SU-DHL-6 (cell line): ENCODE data around the gene GAB2.

Experiments
- H2AFZ ChIP-seq: fragments of 200-600 bp; sonication (generic); 2 replicates; pipeline ENCODE4 v1.6.1; 2014; ENCODE audit warnings: low read depth, mild to moderate bottlenecking, moderate library complexity, mixed read lengths, antibody characterized with exemption, low read length; ENCODE audit not compliant: severe bottlenecking
- H3F3A ChIP-seq: fragments of 200-600 bp; shearing (Covaris generic); 2 replicates; pipeline ENCODE4 v1.6.0; 2016; ENCODE audit warnings: antibody characterized with exemption, mild to moderate bottlenecking; ENCODE audit not compliant: insufficient read depth
- H3K27ac ChIP-seq: fragments of 200-600 bp; sonication (generic); 2 replicates; pipeline ENCODE4 v1.5.1; 2016; ENCODE audit warnings: low read depth, mild to moderate bottlenecking, low read length, moderate library complexity, mixed read lengths
- H3K27me3 ChIP-seq: fragments of 200-600 bp; sonication (generic), shearing (Covaris generic); 2 replicates; pipeline ENCODE4 v1.6.0; 2014; ENCODE audit warnings: mild to moderate bottlenecking, low read length
- H3K36me3 ChIP-seq: fragments of 200-600 bp; sonication (generic); 2 replicates; pipeline ENCODE4 v1.6.1; 2014; ENCODE audit warnings: mild to moderate bottlenecking, low read length, mixed read lengths
- H3K4me2 ChIP-seq: fragments of 300-600, 200-600 bp; shearing (Covaris generic), sonication (generic); 2 replicates; pipeline ENCODE4 v1.6.0; 2014; ENCODE audit warnings: low read length, low read depth, mild to moderate bottlenecking; ENCODE audit not compliant: poor library complexity, severe bottlenecking
- H3K4me3 ChIP-seq: fragments of 200-600 bp; sonication (generic); 2 replicates; pipeline ENCODE4 v1.5.1; 2014; ENCODE audit warnings: antibody characterized with exemption, low read length, mild to moderate bottlenecking, mixed read lengths; ENCODE audit not compliant: insufficient read depth, poor library complexity, severe bottlenecking
- H3K79me2 ChIP-seq: fragments of 200-600 bp; sonication (generic); 2 replicates; pipeline ENCODE4 v1.6.1; 2014; ENCODE audit warnings: mild to moderate bottlenecking, low read length, moderate library complexity; ENCODE audit not compliant: insufficient read depth
- H3K9ac ChIP-seq: fragments of 200-600 bp; sonication (generic); 2 replicates; pipeline ENCODE4 v1.7.0; 2014; ENCODE audit warnings: mild to moderate bottlenecking, low read length
- H3K9me2 ChIP-seq: fragments of 200-600 bp; sonication (generic); replicated peaks from 2 replicates; pipeline ENCODE4 v1.6.1; 2014; ENCODE audit warnings: low read length; ENCODE audit not compliant: insufficient read depth
- H3K9me3 ChIP-seq: fragments of 200-600 bp; sonication (generic); 2 replicates; pipeline ENCODE4 v1.6.1; 2014; ENCODE audit warnings: low read length, mixed read lengths; ENCODE audit not compliant: insufficient read depth
- H4K20me1 ChIP-seq: fragments of 200-600 bp; sonication (generic); 2 replicates; pipeline ENCODE4 v1.6.1; 2014; ENCODE audit warnings: low read depth, mild to moderate bottlenecking, antibody characterized with exemption, low read length, moderate library complexity, mixed read lengths
- CTCF ChIP-seq: fragments of 200-600 bp; sonication (generic); IDR thresholded peaks from one replicate; pipeline ENCODE4 v1.5.1; 2017; ENCODE audit warnings: antibody characterized with exemption, mild to moderate bottlenecking, low read length, moderate library complexity; ENCODE audit not compliant: insufficient read depth, poor library complexity, severe bottlenecking
- EZH2phosphoT487 ChIP-seq: fragments of 200-600 bp; sonication (generic), shearing (Covaris generic); conservative IDR thresholded peaks from 2 replicates; pipeline ENCODE4 v1.6.1; 2018; ENCODE audit warnings: mild to moderate bottlenecking, antibody characterized with exemption, low read length, moderate library complexity, mixed read lengths

GAB2 gene

DNA sequence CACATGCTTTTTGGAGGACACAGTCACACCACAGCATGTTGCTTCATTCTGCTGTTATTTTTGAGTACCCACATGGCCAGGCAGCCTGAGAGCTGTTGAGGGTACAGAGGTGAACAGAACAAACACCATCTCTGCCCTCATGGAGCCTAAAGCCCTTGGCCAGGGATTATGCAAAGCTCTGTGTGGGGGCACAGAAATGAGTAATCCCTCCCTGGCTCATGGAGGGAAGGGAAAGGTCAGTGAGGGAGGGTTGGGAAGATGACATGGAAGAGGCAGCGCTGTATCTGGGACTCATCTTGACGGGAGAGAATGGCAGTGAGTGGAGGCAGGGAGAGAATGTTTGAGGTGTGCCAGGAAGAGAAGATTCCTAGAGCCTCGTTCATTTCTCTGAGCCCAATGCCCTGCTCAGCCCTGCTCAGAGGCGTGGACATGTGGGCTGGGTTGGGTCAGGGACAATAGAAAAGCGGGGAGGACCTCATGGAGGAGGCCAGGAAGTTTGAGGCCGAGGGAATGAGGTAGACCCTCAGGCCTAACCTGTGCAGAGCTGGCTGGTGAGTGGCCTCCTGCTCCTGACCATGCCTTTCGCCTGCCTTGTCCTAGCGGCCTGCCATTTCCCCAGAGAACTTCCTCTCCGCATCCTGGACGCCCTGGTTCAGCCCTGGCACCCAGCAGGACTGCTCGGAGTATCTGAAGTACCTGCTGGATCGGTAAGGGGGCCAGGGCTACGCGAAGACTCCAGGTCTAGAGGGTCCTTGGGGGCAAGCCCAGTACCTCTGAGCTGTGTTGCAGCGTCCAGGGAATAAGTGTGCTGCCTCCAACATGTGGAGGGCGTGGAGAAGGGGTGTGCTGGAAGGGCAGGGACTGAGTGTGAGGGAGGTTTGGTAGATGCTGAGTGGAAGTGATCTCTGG lies 209.1 kb downstream of the GAB2 start:
- Histone ChIP-seq H2AFZ (no peak overlapping the region), H3K36me3 (no peaks in the 10 kb centered on the region), H3K9ac (no peak overlapping the region), H3K27ac (no peak overlapping the region), H3K27me3 (no peaks in the 10 kb centered on the region), H3K9me3 (no peaks in the 10 kb centered on the region), H3K4me3 (no peak overlapping the region), H3K9me2 (no peaks in the 10 kb centered on the region), H3K79me2 (no peaks in the 10 kb centered on the region), H3K4me2 (no peak overlapping the region), H4K20me1 (no peaks in the 10 kb centered on the region), H3F3A (no peaks in the 10 kb centered on the region)
- TF ChIP-seq CTCF: no peak
- no peak for TF ChIP-seq EZH2phosphoT487

DNA sequence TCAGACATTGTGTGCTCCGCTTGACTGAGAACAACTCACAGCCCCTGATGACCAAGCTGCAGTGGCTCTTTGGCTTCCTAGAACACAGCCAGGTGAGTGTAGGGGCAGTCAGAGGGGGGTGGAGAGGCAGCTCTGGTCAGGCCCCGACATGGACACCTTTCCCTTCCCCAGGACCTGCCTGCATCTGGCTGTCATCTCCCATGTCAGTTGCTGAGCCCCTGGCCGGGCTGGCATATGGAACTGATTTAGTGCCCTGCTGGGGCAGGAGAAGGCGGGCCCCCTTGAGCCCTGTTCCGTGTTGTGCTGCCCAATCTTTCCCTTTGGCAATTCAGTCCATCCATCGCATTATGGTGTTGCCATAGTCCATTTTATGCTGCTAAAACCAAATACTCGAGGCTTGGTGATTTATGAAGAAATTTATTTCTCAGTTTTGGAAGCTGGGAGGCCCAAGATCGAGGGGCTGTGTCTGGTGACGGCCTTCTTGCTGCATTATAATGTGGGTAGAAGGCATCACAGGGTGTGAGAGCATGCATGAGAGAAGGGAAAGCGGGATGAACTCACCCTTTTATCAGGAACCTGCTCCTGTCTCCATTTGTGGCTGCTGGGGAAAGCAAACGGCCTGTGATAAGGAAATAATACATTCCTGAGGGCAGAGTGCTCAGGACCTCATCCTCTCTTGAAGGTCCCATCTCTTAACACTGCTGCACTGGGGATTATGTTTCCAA lies 209.9 kb downstream of the GAB2 start:
- no peaks in the 10 kb centered on the region for H3K36me3 ChIP-seq
- H3K9me2 ChIP-seq: no peaks in the 10 kb centered on the region
- H3K27me3 ChIP-seq: no peaks in the 10 kb centered on the region
- H3K27ac ChIP-seq: no peak overlapping the region
- no peak overlapping the region for H3K9ac ChIP-seq
- no peaks in the 10 kb centered on the region for H3K9me3 ChIP-seq
- TF ChIP-seq CTCF: no peak
- TF ChIP-seq EZH2phosphoT487: no peak
- no peaks in the 10 kb centered on the region for H3F3A ChIP-seq
- no peaks in the 10 kb centered on the region for H4K20me1 ChIP-seq
- H3K79me2 ChIP-seq: no peaks in the 10 kb centered on the region
- H3K4me2 ChIP-seq: no peak overlapping the region
- no peak overlapping the region for H3K4me3 ChIP-seq
- H2AFZ ChIP-seq: no peak overlapping the region

DNA sequence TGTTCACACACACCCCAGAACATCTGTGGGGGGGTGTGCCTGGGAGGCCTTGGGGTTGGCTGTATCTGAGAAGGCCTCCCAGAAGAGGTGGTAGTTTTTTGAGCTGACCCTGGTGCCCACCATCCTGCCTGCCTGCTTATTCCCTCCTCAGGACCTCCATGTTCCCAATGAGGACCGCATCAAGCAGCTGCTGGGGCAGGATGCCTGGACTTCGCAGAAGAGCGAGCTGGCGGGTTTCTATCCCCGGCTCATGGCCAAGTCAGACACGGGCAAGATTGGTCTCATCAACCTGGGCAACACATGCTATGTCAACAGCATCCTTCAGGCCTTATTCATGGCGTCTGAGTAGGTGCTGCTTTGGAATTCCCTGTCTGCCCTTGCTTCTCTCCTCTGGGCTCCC lies 211.9 kb downstream of the GAB2 start:
- TF ChIP-seq CTCF: no peak
- TF ChIP-seq EZH2phosphoT487: no peak
- Histone ChIP-seq H3K36me3 (no peaks in the 10 kb centered on the region), H3K4me3 (no peak overlapping the region), H3K9ac (no peak overlapping the region), H3F3A (no peaks in the 10 kb centered on the region), H4K20me1 (no peaks in the 10 kb centered on the region), H3K79me2 (no peaks in the 10 kb centered on the region), H3K9me2 (no peaks in the 10 kb centered on the region), H3K27ac (no peak overlapping the region), H3K27me3 (no peaks in the 10 kb centered on the region), H2AFZ (no peak overlapping the region), H3K4me2 (no peak overlapping the region), H3K9me3 (no peaks in the 10 kb centered on the region)
